Mesenchymal stem cell (in vitro differentiated cells and primary cell): Measurements from ENCODE around the gene LCE4A.

Source experiments
- DNase-seq: peaks from one replicate; pipeline ENCODE4 v3.0.0-alpha.2; 2013
- H2AFZ ChIP-seq: one replicate; pipeline ENCODE4 v1.6.1; 2013; ENCODE audit warnings: low read depth, mild to moderate bottlenecking, control low read depth, inconsistent platforms, low read length, moderate library complexity
- H2AK5ac ChIP-seq: 2 replicates; pipeline ENCODE4 v1.6.1; 2013; ENCODE audit warnings: low read length, moderate library complexity, mild to moderate bottlenecking, inconsistent platforms; ENCODE audit not compliant: severe bottlenecking
- H2BK120ac ChIP-seq: one replicate; pipeline ENCODE4 v1.6.1; 2013; ENCODE audit warnings: low read depth, mild to moderate bottlenecking, inconsistent platforms, low read length, moderate library complexity
- H2BK12ac ChIP-seq, 2 experiments: one replicate each; pipeline ENCODE4 v1.6.1; 2013; ENCODE audit warnings: inconsistent platforms in 2 of 2, low read length in 2 of 2, mild to moderate bottlenecking in 2 of 2, moderate library complexity in 2 of 2, control low read depth in 1 of 2
- H2BK15ac ChIP-seq: one replicate; pipeline ENCODE4 v1.6.1; 2013; ENCODE audit warnings: mild to moderate bottlenecking, low read depth, inconsistent platforms; ENCODE audit not compliant: poor library complexity, severe bottlenecking
- H2BK5ac ChIP-seq: 2 replicates; pipeline ENCODE4 v1.6.1; 2013; ENCODE audit warnings: low read depth, mild to moderate bottlenecking, low read length, control low read depth, inconsistent platforms; ENCODE audit not compliant: poor library complexity, severe bottlenecking
- H3K14ac ChIP-seq, 2 experiments: one replicate each; pipeline ENCODE4 v1.6.1; 2013; ENCODE audit warnings: inconsistent platforms in 2 of 2, low read length in 2 of 2, control low read depth in 1 of 2, mild to moderate bottlenecking in 1 of 2, moderate library complexity in 1 of 2
- H3K18ac ChIP-seq, 2 experiments: one replicate each; pipeline ENCODE4 v1.6.1; 2013; ENCODE audit warnings: inconsistent platforms in 2 of 2, low read length in 2 of 2, control low read depth in 1 of 2, low read depth in 1 of 2, mild to moderate bottlenecking in 1 of 2
- H3K23ac ChIP-seq, 2 experiments: one replicate each; pipeline ENCODE4 v1.6.1; 2013; ENCODE audit warnings: inconsistent platforms in 2 of 2, low read length in 2 of 2, mild to moderate bottlenecking in 2 of 2, moderate library complexity in 2 of 2, control low read depth in 1 of 2
- H3K27ac ChIP-seq: 2 replicates; pipeline ENCODE4 v1.5.1; 2013; ENCODE audit warnings: mild to moderate bottlenecking, moderate library complexity, low read length, control low read depth, inconsistent platforms; ENCODE audit not compliant: poor library complexity, severe bottlenecking
- H3K27me3 ChIP-seq, 2 experiments: 2 replicates each; pipeline versions ENCODE4 v1.6.1 to v1.7.0; 2013; ENCODE audit warnings: low read length in 2 of 2, mild to moderate bottlenecking in 2 of 2, moderate library complexity in 2 of 2, control low read depth in 1 of 2, inconsistent platforms in 1 of 2; ENCODE audit not compliant: control insufficient read depth in 1 of 2, insufficient read depth in 1 of 2
- H3K36me3 ChIP-seq, 2 experiments: 2 replicates each; pipeline versions ENCODE4 v1.6.1 to v1.7.0; 2013; ENCODE audit warnings: low read length in 2 of 2, control low read depth in 1 of 2, inconsistent platforms in 1 of 2, low read depth in 1 of 2, mild to moderate bottlenecking in 1 of 2; ENCODE audit not compliant: insufficient read depth in 2 of 2, control insufficient read depth in 1 of 2
- H3K4ac ChIP-seq, 2 experiments: one replicate each; pipeline ENCODE4 v1.6.1; 2013; ENCODE audit warnings: inconsistent platforms in 2 of 2, low read length in 2 of 2, mild to moderate bottlenecking in 2 of 2, moderate library complexity in 2 of 2, control low read depth in 1 of 2, low read depth in 1 of 2
- H3K4me1 ChIP-seq: 2 replicates; pipeline ENCODE4 v1.6.1; 2013; ENCODE audit warnings: low read depth, low read length, control low read depth; ENCODE audit not compliant: control insufficient read depth, insufficient read depth
- H3K4me2 ChIP-seq: 2 replicates; pipeline ENCODE4 v1.6.1; 2013; ENCODE audit warnings: low read length, mild to moderate bottlenecking, inconsistent platforms; ENCODE audit not compliant: poor library complexity, severe bottlenecking
- H3K4me3 ChIP-seq, 2 experiments: 2 replicates each; pipeline versions ENCODE4 v1.5.1 to v1.7.0; 2013; ENCODE audit warnings: low read length in 2 of 2, mild to moderate bottlenecking in 2 of 2, control low read depth in 1 of 2, low read depth in 1 of 2; ENCODE audit not compliant: insufficient read depth in 1 of 2
- H3K79me1 ChIP-seq: replicated peaks from 2 replicates; pipeline ENCODE4 v1.6.1; 2013; ENCODE audit warnings: mild to moderate bottlenecking, control low read depth, low read length, inconsistent platforms; ENCODE audit not compliant: poor library complexity, severe bottlenecking
- H3K9ac ChIP-seq: 2 replicates; pipeline ENCODE4 v1.7.0; 2013; ENCODE audit warnings: mild to moderate bottlenecking, low read length, moderate library complexity
- H3K9me3 ChIP-seq: 2 replicates; pipeline ENCODE4 v1.7.0; 2013; ENCODE audit warnings: mild to moderate bottlenecking, low read length; ENCODE audit not compliant: control insufficient read depth
- H4K8ac ChIP-seq: one replicate; pipeline ENCODE4 v1.6.1; 2013; ENCODE audit warnings: inconsistent platforms, mild to moderate bottlenecking, low read length, moderate library complexity
- H4K91ac ChIP-seq: one replicate; pipeline ENCODE4 v1.6.1; 2013; ENCODE audit warnings: mild to moderate bottlenecking, low read length, inconsistent platforms
- WGBS: methylation state at CpG from one replicate; pipeline ENCODE4 v1.1.7; 2013; ENCODE audit warnings: mixed read lengths; 5-methylcytosine and 5-hydroxymethylcytosine counted together

The LCE4A gene

DNA sequence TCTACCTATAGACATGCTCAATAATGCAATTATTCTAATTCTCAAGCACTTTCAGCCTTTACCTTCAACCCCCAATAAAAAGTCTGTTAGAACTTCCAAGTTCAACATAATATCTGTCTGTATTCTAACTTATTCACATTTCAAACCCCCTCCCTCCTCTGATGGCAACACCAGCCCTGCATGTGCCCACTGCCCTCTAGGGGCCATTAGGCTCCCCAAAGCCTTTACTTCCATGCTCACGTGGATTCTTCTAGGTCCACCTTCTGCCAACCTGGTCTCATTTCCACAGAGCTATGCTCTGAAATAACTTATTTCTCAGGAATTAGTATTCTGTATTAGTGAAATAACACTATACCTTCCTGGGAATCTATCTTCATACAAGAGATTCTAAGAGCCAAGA lies 27.7 kb downstream of the LCE4A start:
- H3K4me3 ChIP-seq = no peak overlapping the region
- no peak overlapping the region for H4K91ac ChIP-seq
- no peaks in the 10 kb centered on the region for H3K9me3 ChIP-seq
- H3K79me1 ChIP-seq = no peaks in the 10 kb centered on the region
- H3K14ac ChIP-seq = no peak overlapping the region
- no peak overlapping the region for H3K9ac ChIP-seq
- H3K4ac ChIP-seq = no peak overlapping the region
- H3K4me1 ChIP-seq = no peaks in the 10 kb centered on the region
- no peak overlapping the region for H3K27ac ChIP-seq
- H4K8ac ChIP-seq = no peak overlapping the region
- no CpG with 5 or more reads among the region's 1 CpG for WGBS
- H2BK15ac ChIP-seq = no peak overlapping the region
- H3K4me2 ChIP-seq = no peak overlapping the region
- no peak overlapping the region for H2AFZ ChIP-seq
- no peak overlapping the region for H2AK5ac ChIP-seq
- H2BK12ac ChIP-seq = no peak overlapping the region
- DNase-seq = no peak
- H3K27me3 ChIP-seq = no peaks in the 10 kb centered on the region
- no peak overlapping the region for H3K18ac ChIP-seq
- H2BK5ac ChIP-seq = no peak overlapping the region
- H2BK120ac ChIP-seq = no peak overlapping the region
- H3K36me3 ChIP-seq = no peaks in the 10 kb centered on the region
- no peak overlapping the region for H3K23ac ChIP-seq

DNA sequence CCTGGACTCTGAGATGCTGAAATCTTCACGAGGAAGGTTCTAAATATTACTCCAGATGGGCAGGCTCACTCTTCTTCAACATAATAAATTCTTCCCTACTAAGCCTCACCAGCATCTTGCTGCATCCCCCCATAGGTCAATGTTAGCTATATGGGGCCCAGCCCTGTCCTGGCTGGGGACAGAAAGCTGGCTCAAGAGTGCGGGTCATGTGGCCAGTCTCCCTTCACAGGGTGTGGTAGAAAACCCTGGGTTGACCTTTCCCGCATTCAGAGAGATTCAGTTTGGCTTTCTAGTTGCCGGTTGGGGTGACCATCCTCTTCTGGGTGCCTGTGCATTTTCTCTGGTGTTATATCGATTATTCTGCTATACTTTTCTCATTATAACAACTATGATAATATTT lies 30.0 kb downstream of the LCE4A start:
- H3K4me3 ChIP-seq = no peak overlapping the region
- no peaks in the 10 kb centered on the region for H3K27me3 ChIP-seq
- H4K91ac ChIP-seq = no peak overlapping the region
- no peak for DNase-seq
- no peak overlapping the region for H3K23ac ChIP-seq
- H3K4me1 ChIP-seq = no peaks in the 10 kb centered on the region
- no peak overlapping the region for H2AK5ac ChIP-seq
- no peak overlapping the region for H2BK5ac ChIP-seq
- no peaks in the 10 kb centered on the region for H3K79me1 ChIP-seq
- H4K8ac ChIP-seq = no peak overlapping the region
- no peak overlapping the region for H3K14ac ChIP-seq
- H3K27ac ChIP-seq = no peak overlapping the region
- H2BK15ac ChIP-seq = no peak overlapping the region
- no peaks in the 10 kb centered on the region for H3K36me3 ChIP-seq
- no peak overlapping the region for H3K18ac ChIP-seq
- H3K9me3 ChIP-seq = no peaks in the 10 kb centered on the region
- H3K4me2 ChIP-seq = no peak overlapping the region
- H3K9ac ChIP-seq = no peak overlapping the region
- H2BK120ac ChIP-seq = no peak overlapping the region
- H2AFZ ChIP-seq = no peak overlapping the region
- WGBS = 44% methylated on average over 3 of the region's 5 CpGs
- no peak overlapping the region for H3K4ac ChIP-seq
- H2BK12ac ChIP-seq = no peak overlapping the region

DNA sequence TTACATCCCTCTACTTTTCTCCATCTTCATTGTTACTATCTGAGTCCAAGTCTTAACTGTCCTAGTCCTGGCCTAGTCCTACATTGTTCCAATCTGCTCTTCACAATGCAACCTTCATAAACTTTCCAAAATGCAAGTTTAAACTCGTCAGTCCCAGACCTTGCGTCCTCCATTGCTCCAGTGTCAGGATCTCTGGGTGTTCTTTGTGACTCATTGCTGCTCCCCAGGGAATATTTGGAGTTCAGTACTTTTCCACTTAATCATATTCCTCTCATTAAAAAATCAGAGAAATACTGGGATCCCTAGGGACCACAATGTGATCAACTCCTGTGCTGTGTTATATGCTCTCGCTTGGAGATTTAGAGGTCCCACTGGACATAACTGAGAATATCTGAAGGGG lies 31.9 kb downstream of the LCE4A start:
- no peak overlapping the region for H3K27ac ChIP-seq
- H3K9ac ChIP-seq = no peak overlapping the region
- no peak overlapping the region for H4K91ac ChIP-seq
- H3K14ac ChIP-seq = no peak overlapping the region
- no peaks in the 10 kb centered on the region for H3K36me3 ChIP-seq
- H2AK5ac ChIP-seq = no peak overlapping the region
- no peak overlapping the region for H2BK15ac ChIP-seq
- H3K4me1 ChIP-seq = no peaks in the 10 kb centered on the region
- no peak overlapping the region for H2BK120ac ChIP-seq
- no peak overlapping the region for H4K8ac ChIP-seq
- WGBS = 68% methylated on average over 3 of the region's 3 CpGs
- no peak for DNase-seq
- no peak overlapping the region for H2BK5ac ChIP-seq
- H3K23ac ChIP-seq = no peak overlapping the region
- H3K4me3 ChIP-seq = no peak overlapping the region
- no peak overlapping the region for H3K4ac ChIP-seq
- H3K4me2 ChIP-seq = no peak overlapping the region
- H3K18ac ChIP-seq = no peak overlapping the region
- H3K79me1 ChIP-seq = no peaks in the 10 kb centered on the region
- no peak overlapping the region for H2AFZ ChIP-seq
- no peak overlapping the region for H2BK12ac ChIP-seq
- H3K27me3 ChIP-seq = no peaks in the 10 kb centered on the region
- no peaks in the 10 kb centered on the region for H3K9me3 ChIP-seq

DNA sequence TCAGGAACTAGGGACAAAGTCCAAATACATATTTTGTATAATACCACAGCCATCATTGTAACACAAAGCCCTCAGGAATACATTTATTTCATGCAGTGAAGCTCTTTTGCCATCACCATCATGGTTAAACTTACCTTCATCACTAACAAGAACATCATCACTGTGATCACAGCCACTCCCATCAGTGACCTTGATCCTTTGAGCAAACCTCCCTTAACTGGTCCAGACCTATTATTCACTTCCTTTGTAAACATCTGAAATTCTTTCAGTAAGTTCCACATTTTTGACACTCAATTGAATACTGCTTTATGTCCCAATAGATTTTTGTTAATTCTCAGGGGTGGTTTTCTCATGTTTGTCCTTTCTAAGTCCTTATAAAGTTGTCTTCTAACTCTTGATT lies 33.7 kb downstream of the LCE4A start:
- H2BK15ac ChIP-seq = no peak overlapping the region
- no peak overlapping the region for H2AFZ ChIP-seq
- no peak overlapping the region for H3K4me3 ChIP-seq
- H2BK12ac ChIP-seq = no peak overlapping the region
- H3K27ac ChIP-seq = no peak overlapping the region
- H2AK5ac ChIP-seq = no peak overlapping the region
- no peak overlapping the region for H4K91ac ChIP-seq
- H3K9ac ChIP-seq = no peak overlapping the region
- no peaks in the 10 kb centered on the region for H3K27me3 ChIP-seq
- no peaks in the 10 kb centered on the region for H3K79me1 ChIP-seq
- no peak overlapping the region for H2BK5ac ChIP-seq
- H3K4me2 ChIP-seq = no peak overlapping the region
- no peaks in the 10 kb centered on the region for H3K36me3 ChIP-seq
- H3K4me1 ChIP-seq = no peaks in the 10 kb centered on the region
- no peaks in the 10 kb centered on the region for H3K9me3 ChIP-seq
- no peak overlapping the region for H3K14ac ChIP-seq
- H3K18ac ChIP-seq = no peak overlapping the region
- no peak overlapping the region for H2BK120ac ChIP-seq
- DNase-seq = no peak
- H4K8ac ChIP-seq = no peak overlapping the region
- H3K4ac ChIP-seq = no peak overlapping the region
- no peak overlapping the region for H3K23ac ChIP-seq
